ENCODE measurements around the gene STXBP4.

Gene STXBP4

DNA sequence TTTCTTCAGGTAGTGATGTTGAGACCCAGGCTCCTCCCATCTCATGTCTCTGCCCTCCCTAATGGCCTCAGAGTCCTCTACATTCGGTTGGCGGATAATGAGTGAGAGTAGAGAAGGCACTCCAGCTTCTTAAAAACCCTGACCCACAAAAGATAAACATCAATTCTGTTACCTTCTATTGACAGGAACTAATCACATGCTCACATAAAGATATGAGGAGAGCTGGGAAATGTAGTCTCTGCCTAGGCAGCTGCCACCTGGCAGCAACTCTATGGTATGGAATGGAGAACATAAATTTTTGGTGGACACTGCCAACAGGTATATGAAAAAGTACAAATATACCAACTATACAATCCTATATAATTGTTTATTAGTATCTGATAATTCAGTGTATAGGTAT lies 185.5 kb downstream of the STXBP4 start:
- Histone ChIP-seq H3K36me3 (ENCODE audit: low read length) (no peaks in the 10 kb centered on the region), H4K20me1 (ENCODE audit: low read depth, low read length) (no peaks in the 10 kb centered on the region), H3K9ac (ENCODE audit: low read length) (no peak overlapping the region), H3K27ac (ENCODE audit: low read depth, low read length) (no peak overlapping the region), H2AFZ (ENCODE audit: low read depth, low read length, severe bottlenecking) (no peak overlapping the region), H3K4me3 (ENCODE audit: insufficient read depth, low read length, poor library complexity, severe bottlenecking) (no peak overlapping the region), H3F3A (ENCODE audit: insufficient read depth) (no peaks in the 10 kb centered on the region), H3K79me2 (ENCODE audit: insufficient read depth, low read length) (no peaks in the 10 kb centered on the region), H3K4me2 (ENCODE audit: low read depth, low read length, poor library complexity, severe bottlenecking) (no peak overlapping the region), H3K9me2 (replicated peaks; ENCODE audit: insufficient read depth, low read length) (no peaks in the 10 kb centered on the region), H3K9me3 (ENCODE audit: insufficient read depth, low read length) (no peaks in the 10 kb centered on the region), H3K27me3 (ENCODE audit: low read length) (no peaks in the 10 kb centered on the region)
- TF ChIP-seq, protein P1, sequence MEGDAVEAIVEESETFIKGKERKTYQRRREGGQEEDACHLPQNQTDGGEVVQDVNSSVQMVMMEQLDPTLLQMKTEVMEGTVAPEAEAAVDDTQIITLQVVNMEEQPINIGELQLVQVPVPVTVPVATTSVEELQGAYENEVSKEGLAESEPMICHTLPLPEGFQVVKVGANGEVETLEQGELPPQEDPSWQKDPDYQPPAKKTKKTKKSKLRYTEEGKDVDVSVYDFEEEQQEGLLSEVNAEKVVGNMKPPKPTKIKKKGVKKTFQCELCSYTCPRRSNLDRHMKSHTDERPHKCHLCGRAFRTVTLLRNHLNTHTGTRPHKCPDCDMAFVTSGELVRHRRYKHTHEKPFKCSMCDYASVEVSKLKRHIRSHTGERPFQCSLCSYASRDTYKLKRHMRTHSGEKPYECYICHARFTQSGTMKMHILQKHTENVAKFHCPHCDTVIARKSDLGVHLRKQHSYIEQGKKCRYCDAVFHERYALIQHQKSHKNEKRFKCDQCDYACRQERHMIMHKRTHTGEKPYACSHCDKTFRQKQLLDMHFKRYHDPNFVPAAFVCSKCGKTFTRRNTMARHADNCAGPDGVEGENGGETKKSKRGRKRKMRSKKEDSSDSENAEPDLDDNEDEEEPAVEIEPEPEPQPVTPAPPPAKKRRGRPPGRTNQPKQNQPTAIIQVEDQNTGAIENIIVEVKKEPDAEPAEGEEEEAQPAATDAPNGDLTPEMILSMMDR (IDR thresholded peaks at IDR 0.05; ENCODE audit: insufficient read depth, low read length, poor library complexity, severe bottlenecking): no peak
- TF ChIP-seq EZH2phosphoT487 (conservative IDR thresholded peaks at IDR 0.05; ENCODE audit: low read length): no peak

DNA sequence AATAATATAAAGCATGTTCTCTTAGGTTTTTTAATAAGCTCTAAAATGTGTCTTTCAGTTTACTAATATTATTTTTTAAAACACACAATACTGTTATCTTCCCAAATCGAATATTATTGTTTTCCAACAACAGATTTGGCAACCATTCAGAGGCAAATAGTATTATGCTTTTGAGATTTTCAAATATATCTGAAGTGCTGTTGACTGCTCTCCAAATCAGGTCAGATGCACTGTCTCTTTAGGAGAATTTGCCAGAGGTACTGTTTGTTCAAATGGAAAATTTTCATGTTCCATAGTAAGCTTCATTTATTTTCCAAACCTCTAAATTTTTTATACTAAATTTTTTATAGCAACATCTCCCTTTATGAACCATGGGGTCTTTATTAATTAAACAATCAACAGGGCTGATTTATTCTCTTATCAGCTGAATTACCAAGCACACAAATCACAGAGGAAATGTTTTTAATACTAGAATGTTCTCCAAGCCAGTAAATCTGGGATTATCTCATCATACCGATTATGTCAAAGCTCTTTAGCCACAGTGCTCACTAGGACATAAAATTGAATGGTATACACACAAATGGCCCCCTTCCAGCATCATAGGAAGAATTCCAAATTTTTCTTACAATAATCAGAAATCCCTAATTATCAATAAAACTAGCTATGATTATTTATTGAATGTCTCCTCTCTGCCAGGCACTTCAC lies 187.4 kb downstream of the STXBP4 start:
- Histone ChIP-seq H4K20me1 (ENCODE audit: low read depth, low read length) (no peaks in the 10 kb centered on the region), H3K9me3 (ENCODE audit: insufficient read depth, low read length) (no peaks in the 10 kb centered on the region), H3K79me2 (ENCODE audit: insufficient read depth, low read length) (no peaks in the 10 kb centered on the region), H3K4me2 (ENCODE audit: low read depth, low read length, poor library complexity, severe bottlenecking) (no peak overlapping the region), H3F3A (ENCODE audit: insufficient read depth) (no peaks in the 10 kb centered on the region), H3K4me3 (ENCODE audit: insufficient read depth, low read length, poor library complexity, severe bottlenecking) (no peak overlapping the region), H3K27ac (ENCODE audit: low read depth, low read length) (no peak overlapping the region), H3K9ac (ENCODE audit: low read length) (no peak overlapping the region), H3K36me3 (ENCODE audit: low read length) (no peaks in the 10 kb centered on the region), H3K27me3 (ENCODE audit: low read length) (no peaks in the 10 kb centered on the region), H3K9me2 (replicated peaks; ENCODE audit: insufficient read depth, low read length) (no peaks in the 10 kb centered on the region), H2AFZ (ENCODE audit: low read depth, low read length, severe bottlenecking) (no peak overlapping the region)
- TF ChIP-seq, protein P1 (IDR thresholded peaks at IDR 0.05; ENCODE audit: insufficient read depth, low read length, poor library complexity, severe bottlenecking): no peak
- no peak for TF ChIP-seq EZH2phosphoT487 (conservative IDR thresholded peaks at IDR 0.05; ENCODE audit: low read length)

DNA sequence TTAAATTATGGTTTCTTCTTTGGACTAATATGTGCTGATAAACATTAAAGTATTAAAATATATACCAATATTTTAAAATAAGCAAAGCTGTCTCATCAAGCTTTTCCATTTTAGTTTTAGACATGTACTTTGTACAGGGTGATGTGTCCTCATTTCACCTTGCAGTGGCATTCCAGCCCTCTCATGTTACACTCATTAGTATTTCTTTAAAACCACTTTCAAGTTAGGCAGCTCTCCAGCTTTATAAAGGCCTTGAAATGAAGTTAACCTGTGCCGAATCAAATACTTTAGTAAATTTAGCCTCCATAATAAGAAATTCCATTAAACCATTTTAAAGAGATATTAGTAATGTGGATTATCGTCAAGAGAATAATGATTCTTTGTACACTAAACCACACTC lies 188.6 kb downstream of the STXBP4 start:
- TF ChIP-seq EZH2phosphoT487 (conservative IDR thresholded peaks at IDR 0.05; ENCODE audit: low read length): no peak
- TF ChIP-seq, protein P1 (IDR thresholded peaks at IDR 0.05; ENCODE audit: insufficient read depth, low read length, poor library complexity, severe bottlenecking): no peak
- Histone ChIP-seq H4K20me1 (ENCODE audit: low read depth, low read length) (no peaks in the 10 kb centered on the region), H3K4me2 (ENCODE audit: low read depth, low read length, poor library complexity, severe bottlenecking) (no peak overlapping the region), H3K27me3 (ENCODE audit: low read length) (no peaks in the 10 kb centered on the region), H3K79me2 (ENCODE audit: insufficient read depth, low read length) (no peaks in the 10 kb centered on the region), H3K27ac (ENCODE audit: low read depth, low read length) (no peak overlapping the region), H3K36me3 (ENCODE audit: low read length) (no peaks in the 10 kb centered on the region), H3K9ac (ENCODE audit: low read length) (no peak overlapping the region), H3K9me3 (ENCODE audit: insufficient read depth, low read length) (no peaks in the 10 kb centered on the region), H2AFZ (ENCODE audit: low read depth, low read length, severe bottlenecking) (no peak overlapping the region), H3K4me3 (ENCODE audit: insufficient read depth, low read length, poor library complexity, severe bottlenecking) (no peak overlapping the region), H3F3A (ENCODE audit: insufficient read depth) (no peaks in the 10 kb centered on the region), H3K9me2 (replicated peaks; ENCODE audit: insufficient read depth, low read length) (no peaks in the 10 kb centered on the region)
